ENCODE data around the gene UPB1.
"Not testable (repeated sequence)": the region's sequence is repeated elsewhere in the genome, so short reads cannot be mapped to it uniquely, and the experiment has no call there.

The UPB1 gene

GRCh38 chr22:24482575-24482974, 12.6 kb upstream of the UPB1 start:
- no peak for DNase-seq (ENCODE audit: low spot score)

- no peak for DNase-seq (ENCODE audit: low spot score)
Observed at GRCh38 chr22:24482998-24483397, 12.1 kb upstream of the UPB1 start.

- no peak for DNase-seq (ENCODE audit: low spot score)
Observed at GRCh38 chr22:24483976-24484545, 11.1 kb upstream of the UPB1 start.

GRCh38 chr22:24485170-24485569, 10.0 kb upstream of the UPB1 start:
- no peak for DNase-seq (ENCODE audit: low spot score)

- no peak for DNase-seq (ENCODE audit: low spot score)
Observed at GRCh38 chr22:24485608-24486007, 9.5 kb upstream of the UPB1 start.

GRCh38 chr22:24486501-24486921, 8.6 kb upstream of the UPB1 start:
- DNase-seq (ENCODE audit: low spot score): no peak

GRCh38 chr22:24489011-24489410, 6.1 kb upstream of the UPB1 start:
- no peak for DNase-seq (ENCODE audit: low spot score)

- not testable (repeated sequence) for DNase-seq (ENCODE audit: low spot score)
Observed at GRCh38 chr22:24489434-24489833, 5.7 kb upstream of the UPB1 start.

GRCh38 chr22:24492391-24492790, 2.7 kb upstream of the UPB1 start:
- no peak for DNase-seq (ENCODE audit: low spot score)

GRCh38 chr22:24494167-24494527, 985 bp upstream of the UPB1 start:
- DNase-seq (ENCODE audit: low spot score): no peak

- no peak for DNase-seq (ENCODE audit: low spot score)
Observed at GRCh38 chr22:24495365-24495675, 188 bp downstream of the UPB1 start.

GRCh38 chr22:24496234-24496633, 1.1 kb downstream of the UPB1 start:
- DNase-seq (ENCODE audit: low spot score): no peak

GRCh38 chr22:24496661-24497060, 1.5 kb downstream of the UPB1 start:
- no peak for DNase-seq (ENCODE audit: low spot score)

GRCh38 chr22:24497841-24498258, 2.7 kb downstream of the UPB1 start:
- no peak for DNase-seq (ENCODE audit: low spot score)

GRCh38 chr22:24498824-24499223, 3.7 kb downstream of the UPB1 start:
- no peak for DNase-seq (ENCODE audit: low spot score)

- no peak for DNase-seq (ENCODE audit: low spot score)
Observed at GRCh38 chr22:24499706-24500276, 4.7 kb downstream of the UPB1 start.

GRCh38 chr22:24500277-24500820, 5.2 kb downstream of the UPB1 start:
- DNase-seq (ENCODE audit: low spot score): no peak

- no peak for DNase-seq (ENCODE audit: low spot score)
Observed at GRCh38 chr22:24501301-24502005, 6.3 kb downstream of the UPB1 start.

GRCh38 chr22:24502034-24502433, 6.9 kb downstream of the UPB1 start:
- DNase-seq (ENCODE audit: low spot score): no peak

GRCh38 chr22:24502541-24502940, 7.4 kb downstream of the UPB1 start:
- no peak for DNase-seq (ENCODE audit: low spot score)

GRCh38 chr22:24503137-24503842, 8.2 kb downstream of the UPB1 start:
- DNase-seq (ENCODE audit: low spot score): no peak

- DNase-seq (ENCODE audit: low spot score): no peak
Observed at GRCh38 chr22:24503843-24504338, 8.8 kb downstream of the UPB1 start.

- no peak for DNase-seq (ENCODE audit: low spot score)
Observed at GRCh38 chr22:24504540-24504939, 9.4 kb downstream of the UPB1 start.
